B cell (primary cell): ENCODE data around the gene RPGR.

Experiments used
- CTCF ChIP-seq: fragments of 200-600 bp; IDR thresholded peaks from one replicate; pipeline ENCODE4 v1.8.0; 2022; ENCODE audit warnings: antibody characterized with exemption, mild to moderate bottlenecking
- EZH2 ChIP-seq: IDR thresholded peaks from 2 replicates; pipeline ENCODE4 v1.6.1; 2012; ENCODE audit warnings: borderline replicate concordance, low read depth, mild to moderate bottlenecking, moderate library complexity, low read length; ENCODE audit not compliant: insufficient read depth, poor library complexity, severe bottlenecking

DNA sequence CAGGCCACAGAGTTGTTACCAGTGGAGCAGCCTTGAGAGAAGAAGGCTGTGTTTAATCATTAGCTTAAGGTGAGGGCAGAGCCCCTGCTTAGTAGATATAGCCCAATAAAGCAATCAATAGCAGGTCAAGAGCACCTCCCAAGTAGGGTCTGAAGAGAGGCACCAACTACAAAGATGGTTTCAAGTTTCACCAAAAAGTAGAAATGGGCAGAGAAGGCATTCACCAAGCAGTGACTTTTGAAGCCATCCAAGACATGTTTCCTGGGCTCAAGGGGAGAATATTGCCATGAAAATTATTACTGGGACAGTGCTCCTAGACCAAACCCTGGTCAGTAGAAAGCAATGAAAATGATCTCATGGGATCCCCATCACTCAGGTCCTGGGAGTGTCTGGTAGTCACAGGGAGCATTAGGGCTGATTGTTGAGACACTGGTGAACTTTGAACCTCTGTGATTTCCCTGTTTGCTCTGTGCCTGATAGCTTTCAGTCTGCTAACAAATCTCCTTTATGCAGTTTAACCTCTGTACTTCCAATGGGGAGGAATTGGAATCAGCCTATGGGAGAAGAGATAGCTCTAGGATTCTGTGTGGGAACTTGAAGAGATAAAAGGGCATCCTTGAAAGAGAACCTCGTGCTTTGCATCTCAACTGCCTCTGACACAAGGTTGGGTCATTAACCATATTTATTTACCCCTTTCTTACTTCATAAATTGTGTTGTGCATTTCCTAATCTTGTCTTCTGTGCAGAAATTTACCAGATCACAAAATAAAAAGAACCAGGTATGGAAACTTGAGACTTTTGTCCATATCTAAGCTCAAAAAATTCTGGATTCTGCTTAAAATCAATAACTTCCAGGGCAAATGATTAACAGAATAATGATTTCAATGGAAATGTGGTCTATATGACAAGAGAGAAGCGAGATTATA lies 15.8 kb upstream of the RPGR start:
- TF ChIP-seq CTCF (no peak), EZH2 (no peak)
